K562 (cell line): ENCODE data around the gene COPS9. TPM values are rescaled to one million over a fixed set of nuclear protein-coding genes. Genes with fewer than 3 reads are reported as not detected.

Experiments used
- BRF2 ChIP-seq: IDR thresholded peaks from 3 replicates; pipeline ENCODE4 v1.6.1; 2011; ENCODE audit warnings: borderline replicate concordance, mild to moderate bottlenecking; ENCODE audit not compliant: insufficient read length, insufficient read depth
- CUX1 ChIP-seq: fragments of 200-800 bp; sonication (Bioruptor generic); IDR thresholded peaks from 2 replicates; pipeline ENCODE4 v1.6.1; 2016; ENCODE audit warnings: missing genetic modification characterization, missing compliant biosample characterization
- DNMT1 ChIP-seq: fragments of 450-650 bp; IDR thresholded peaks from 2 replicates; pipeline ENCODE4 v1.6.1; 2016; ENCODE audit warnings: antibody characterized with exemption, mild to moderate bottlenecking
- LCOR ChIP-seq: sonication (generic); formaldehyde crosslinking; IDR thresholded peaks from 2 replicates; pipeline ENCODE4 v1.8.0; 2022; ENCODE audit warnings: mild to moderate bottlenecking, missing genetic modification reagents
- MLLT1 ChIP-seq, 2 experiments: fragments of 450-650 bp; IDR thresholded peaks; 2 replicates each; pipeline ENCODE4 v1.6.1; 2016
- RNF2 ChIP-seq: sonication (generic); IDR thresholded peaks from 2 replicates; pipeline ENCODE4 v1.6.1; 2016
- ZBTB40 ChIP-seq, 2 experiments: fragments of 450-650 bp in 1 of 2; sonication (generic) in 1 of 2; formaldehyde crosslinking in 1 of 2; IDR thresholded peaks; 2 replicates each; pipeline versions ENCODE4 v1.7.1 to v1.9.0; 2016 to 2022; ENCODE audit warnings: inconsistent platforms in 1 of 2, mild to moderate bottlenecking in 1 of 2, missing genetic modification reagents in 1 of 2
- ZEB2 ChIP-seq: fragments of 450-650 bp; IDR thresholded peaks from 2 replicates; pipeline ENCODE4 v1.6.1; 2016
- ZNF140 ChIP-seq: fragments of 250-450 bp; sonication (Bioruptor Pico); IDR thresholded peaks from 2 replicates; pipeline ENCODE4 v1.8.0; 2021; ENCODE audit warnings: moderate library complexity, mild to moderate bottlenecking, inconsistent platforms
- ZNF224 ChIP-seq: sonication (generic); formaldehyde crosslinking; IDR thresholded peaks from 2 replicates; pipeline ENCODE4 v1.8.0; 2022; ENCODE audit warnings: mild to moderate bottlenecking, missing genetic modification reagents
- ZSCAN32 ChIP-seq: fragments of 450-650 bp; formaldehyde crosslinking; IDR thresholded peaks from 2 replicates; pipeline ENCODE4 v1.4.0; 2020; ENCODE audit warnings: mild to moderate bottlenecking, moderate library complexity
- polyA plus RNA-seq, 8 experiments: library from polyadenylated mRNA; depleted of rRNA in 4 of 8; stranded (reverse) in 5 of 8; unstranded in 3 of 8; fragments of >200 nt; fragmentation: Nextera tagmentation in 2 of 8; fragmentation: Illumina TruSeq in 1 of 8; extraction: Ambion mirVana in 2 of 8; extraction: Trizol in 1 of 8; gene quantifications; 2 replicates each; pipeline versions ENCODE4 v1.2.1 to v1.2.3, GENCODE V29; 2011 to 2014; ENCODE audit warnings: inconsistent platforms in 1 of 8, missing spikeins in 1 of 8
- total RNA-seq, 7 experiments: library from RNA; depleted of rRNA in 6 of 7; stranded (reverse); fragments of >200 nt in 6 of 7; fragmentation: Illumina TruSeq in 2 of 7; extraction: Trizol in 2 of 7; gene quantifications; 2 replicates each; pipeline versions ENCODE4 v1.2.1 to v1.2.3, GENCODE V29; 2011 to 2021; ENCODE audit warnings: low replicate concordance in 1 of 7

The COPS9 gene
- total and polyA plus RNA-seq, 9 of the 15 experiments (the other 6 are each of a cell fraction or from before 2014, with no cell fraction given) = 55.0 to 281 (median 99.9) TPM

GRCh38 chr2:240127191-240127750 lies 8.8 kb downstream of the COPS9 start (continued):
- no peak for TF ChIP-seq MLLT1 (IDR thresholded peaks at IDR 0.05)
- TF ChIP-seq CUX1 (CRISPR knock-in tag) = no peak
- no peak for TF ChIP-seq DNMT1
- no peak for TF ChIP-seq ZBTB40 (IDR thresholded peaks at IDR 0.05)
- no peak for TF ChIP-seq ZBTB40 (CRISPR knock-in tag; IDR thresholded peaks at IDR 0.05)
- no peak for TF ChIP-seq BRF2
- TF ChIP-seq ZNF224 (CRISPR knock-in tag) = no peak
- TF ChIP-seq ZSCAN32 (CRISPR knock-in tag) = no peak
- no peak for TF ChIP-seq ZEB2
- no peak for TF ChIP-seq RNF2
- TF ChIP-seq LCOR (CRISPR knock-in tag) = no peak
- no peak for TF ChIP-seq ZNF140 (CRISPR knock-in tag)
